NCI-H226 (cell line): Measurements from ENCODE around the gene CEACAM6.

Source experiments
- DNase-seq: peaks from one replicate; pipeline ENCODE4 v3.0.0-alpha.2; 2015

Gene CEACAM6

GRCh38 chr19:41799444-41800000, 44.2 kb downstream of the CEACAM6 start:
- DNase-seq: peak; percentile 52

GRCh38 chr19:41801031-41801430, 45.7 kb downstream of the CEACAM6 start:
- DNase-seq: no peak

DNA sequence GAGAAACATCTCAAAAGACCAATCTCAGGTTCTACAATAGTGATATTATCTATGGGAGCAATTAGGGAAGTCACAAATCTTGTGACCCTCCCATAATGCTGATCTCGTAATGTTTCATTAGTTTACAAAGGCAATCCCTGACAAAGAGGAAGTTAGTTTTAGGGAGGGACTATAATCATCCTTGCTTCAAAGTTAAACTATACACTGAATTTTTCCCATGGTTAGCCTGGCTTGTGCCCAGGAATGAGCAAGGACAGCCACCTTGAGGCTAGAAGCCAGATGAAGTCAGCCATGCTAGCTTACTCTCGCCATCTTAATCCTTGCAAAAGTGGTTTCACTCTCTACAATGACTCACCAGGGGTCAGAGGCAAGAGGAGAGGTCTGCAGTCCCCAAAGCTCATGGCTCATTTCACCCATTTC, 46.5 kb downstream of the CEACAM6 start:
- DNase-seq: no peak

- DNase-seq: no peak
Measured at GRCh38 chr19:41802770-41803169, 47.4 kb downstream of the CEACAM6 start.

GRCh38 chr19:41804336-41804735, 49.0 kb downstream of the CEACAM6 start:
- DNase-seq: no peak

GRCh38 chr19:41807176-41807575, 51.8 kb downstream of the CEACAM6 start:
- no peak for DNase-seq

- DNase-seq: no peak
Measured at GRCh38 chr19:41808663-41809566, 53.6 kb downstream of the CEACAM6 start.

- DNase-seq: no peak
Measured at GRCh38 chr19:41810301-41810700, 55.0 kb downstream of the CEACAM6 start.

DNA sequence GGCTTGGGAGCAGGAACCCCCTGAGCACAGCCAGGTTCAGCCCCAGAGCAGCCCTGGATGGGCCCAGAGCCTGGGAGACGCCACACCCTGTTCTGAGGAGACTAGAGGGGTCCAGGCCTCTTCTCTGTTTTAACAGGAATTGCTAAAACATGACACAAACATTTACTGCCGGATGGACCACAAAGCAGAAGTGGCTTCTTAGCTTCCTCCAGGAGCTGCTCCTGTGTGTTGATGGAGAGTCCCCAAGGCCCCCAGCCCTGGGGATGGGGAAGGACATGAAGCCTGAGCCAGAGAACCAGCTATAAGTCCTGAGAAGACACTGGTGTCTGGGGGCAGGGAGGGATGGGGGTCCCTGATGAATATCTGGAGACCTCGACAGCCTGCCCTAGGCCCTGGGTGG, 55.7 kb downstream of the CEACAM6 start:
- no peak for DNase-seq

DNA sequence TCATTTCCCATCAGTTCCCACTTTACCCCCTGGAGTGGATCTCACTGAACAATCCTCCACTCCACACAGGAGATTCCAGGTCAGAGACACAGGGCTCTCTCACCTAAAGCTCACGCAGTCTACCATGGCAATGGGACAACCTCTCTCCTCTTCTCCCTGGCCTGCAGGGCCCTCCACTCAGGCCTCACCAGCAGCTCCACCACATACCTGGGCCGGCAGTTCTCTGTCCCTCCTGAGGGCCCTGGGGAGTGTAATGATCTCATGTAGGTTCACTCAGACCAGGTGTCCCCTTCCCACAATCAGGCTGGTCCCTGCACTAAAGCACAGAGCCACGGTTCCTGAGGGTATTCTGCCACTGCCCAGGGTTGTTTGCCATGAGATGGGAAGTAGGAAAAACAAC, 56.7 kb downstream of the CEACAM6 start:
- no peak for DNase-seq

GRCh38 chr19:41813911-41814310, 58.6 kb downstream of the CEACAM6 start:
- DNase-seq: no peak

DNA sequence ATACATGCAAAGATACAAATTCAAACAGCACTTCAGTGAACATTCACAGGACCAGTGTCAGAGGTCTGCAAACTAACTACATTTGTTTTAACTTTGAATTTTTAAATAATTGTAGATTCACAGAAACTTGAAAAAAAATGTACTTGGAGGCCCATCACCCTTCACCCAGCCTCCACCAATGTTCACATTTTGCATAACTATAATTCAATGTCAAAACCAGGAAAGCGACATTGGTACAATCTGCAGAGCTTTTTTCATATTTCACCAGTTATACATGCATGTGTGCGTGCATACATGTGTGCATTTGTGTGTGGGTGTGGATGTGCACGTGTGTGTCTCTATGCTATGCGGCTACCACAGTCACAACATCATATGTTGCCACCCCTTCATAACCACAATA, 60.0 kb downstream of the CEACAM6 start:
- no peak for DNase-seq

- no peak for DNase-seq
Measured at GRCh38 chr19:41816761-41817160, 61.4 kb downstream of the CEACAM6 start.

DNA sequence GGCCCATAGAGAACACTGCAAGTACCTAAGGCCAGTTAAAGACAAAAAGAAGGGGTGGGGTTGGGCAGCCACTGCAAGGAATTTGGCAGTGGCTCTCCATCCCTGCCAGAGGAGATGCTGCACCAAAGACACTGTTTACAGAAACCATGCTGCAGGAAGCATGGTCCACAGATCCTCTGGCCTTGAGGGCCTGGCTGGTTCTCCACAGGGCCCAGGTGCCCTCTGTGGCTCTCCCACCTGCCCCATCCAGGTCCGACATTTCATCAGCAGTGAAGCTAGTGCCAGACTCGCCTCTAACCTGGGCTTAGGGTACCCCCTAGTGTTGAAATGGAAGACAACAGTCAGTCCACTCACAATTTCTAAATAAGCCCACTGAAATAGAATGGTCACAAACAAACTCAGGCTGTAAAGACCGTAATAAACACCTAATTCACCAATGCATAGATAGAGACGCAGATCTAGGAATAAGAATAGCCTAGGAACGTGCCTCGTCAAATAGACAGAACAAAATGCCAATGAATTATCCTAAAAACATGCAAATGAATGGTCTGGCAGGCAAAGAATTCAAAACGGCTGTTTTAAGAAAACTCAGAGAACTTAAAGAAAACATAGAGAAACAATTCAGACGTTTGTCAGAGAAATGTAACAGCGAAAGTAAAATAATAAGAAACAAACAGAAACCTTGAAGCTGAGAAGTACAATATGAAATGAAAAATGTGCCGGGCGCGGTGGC, 65.8 kb downstream of the CEACAM6 start:
- DNase-seq: no peak
